ENCODE measurements around the gene ZNF526.

DNA sequence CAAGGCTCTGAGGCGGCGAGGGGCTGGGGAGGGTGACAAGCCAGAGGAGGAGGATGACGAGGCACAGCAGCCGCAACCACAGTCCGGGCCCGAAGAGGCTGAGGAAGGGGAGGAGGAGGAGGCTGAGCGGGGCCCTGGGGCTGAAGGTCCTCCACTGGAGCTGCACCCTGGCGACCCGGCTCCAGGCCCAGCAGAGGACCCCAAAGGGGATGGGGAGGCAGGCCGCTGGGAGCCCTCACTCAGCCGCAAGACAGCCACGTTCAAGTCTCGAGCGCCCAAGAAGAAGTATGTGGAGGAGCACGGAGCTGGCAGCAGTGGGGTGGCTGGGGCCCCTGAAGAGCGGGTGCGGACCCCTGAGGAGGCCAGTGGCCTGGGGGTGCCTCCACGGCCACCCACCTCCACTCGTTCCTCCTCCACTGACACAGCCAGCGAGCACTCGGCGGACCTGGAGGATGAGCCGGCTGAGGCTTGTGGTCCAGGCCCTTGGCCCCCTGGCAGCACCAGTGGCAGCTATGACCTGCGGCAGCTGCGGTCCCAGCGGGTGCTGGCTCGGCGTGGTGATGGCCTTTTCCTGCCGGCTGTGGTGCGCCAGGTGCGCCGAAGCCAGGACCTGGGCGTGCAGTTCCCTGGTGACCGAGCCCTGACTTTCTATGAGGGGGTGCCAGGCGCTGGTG is 51.9 kb downstream of the ZNF526 start:
- TF ChIP-seq JUND (IDR thresholded peaks at IDR 0.05) (no peak), FOXA2 (IDR thresholded peaks at IDR 0.05) (no peak), TAF1 (conservative IDR thresholded peaks at IDR 0.05) (no peak), GABPA (IDR thresholded peaks at IDR 0.05 in 1 of 2, conservative IDR thresholded peaks at IDR 0.05 in 1 of 2) (no peak), FOXA1 (IDR thresholded peaks at IDR 0.05) (no peak)
- TF ChIP-seq, protein P1, sequence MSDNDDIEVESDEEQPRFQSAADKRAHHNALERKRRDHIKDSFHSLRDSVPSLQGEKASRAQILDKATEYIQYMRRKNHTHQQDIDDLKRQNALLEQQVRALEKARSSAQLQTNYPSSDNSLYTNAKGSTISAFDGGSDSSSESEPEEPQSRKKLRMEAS (IDR thresholded peaks at IDR 0.05), result no peak
- TF ChIP-seq, protein P2, sequence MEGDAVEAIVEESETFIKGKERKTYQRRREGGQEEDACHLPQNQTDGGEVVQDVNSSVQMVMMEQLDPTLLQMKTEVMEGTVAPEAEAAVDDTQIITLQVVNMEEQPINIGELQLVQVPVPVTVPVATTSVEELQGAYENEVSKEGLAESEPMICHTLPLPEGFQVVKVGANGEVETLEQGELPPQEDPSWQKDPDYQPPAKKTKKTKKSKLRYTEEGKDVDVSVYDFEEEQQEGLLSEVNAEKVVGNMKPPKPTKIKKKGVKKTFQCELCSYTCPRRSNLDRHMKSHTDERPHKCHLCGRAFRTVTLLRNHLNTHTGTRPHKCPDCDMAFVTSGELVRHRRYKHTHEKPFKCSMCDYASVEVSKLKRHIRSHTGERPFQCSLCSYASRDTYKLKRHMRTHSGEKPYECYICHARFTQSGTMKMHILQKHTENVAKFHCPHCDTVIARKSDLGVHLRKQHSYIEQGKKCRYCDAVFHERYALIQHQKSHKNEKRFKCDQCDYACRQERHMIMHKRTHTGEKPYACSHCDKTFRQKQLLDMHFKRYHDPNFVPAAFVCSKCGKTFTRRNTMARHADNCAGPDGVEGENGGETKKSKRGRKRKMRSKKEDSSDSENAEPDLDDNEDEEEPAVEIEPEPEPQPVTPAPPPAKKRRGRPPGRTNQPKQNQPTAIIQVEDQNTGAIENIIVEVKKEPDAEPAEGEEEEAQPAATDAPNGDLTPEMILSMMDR (IDR thresholded peaks at IDR 0.05; ENCODE audit: low read depth, low read length, missing input control), result no peak
- TF ChIP-seq, protein P3, sequence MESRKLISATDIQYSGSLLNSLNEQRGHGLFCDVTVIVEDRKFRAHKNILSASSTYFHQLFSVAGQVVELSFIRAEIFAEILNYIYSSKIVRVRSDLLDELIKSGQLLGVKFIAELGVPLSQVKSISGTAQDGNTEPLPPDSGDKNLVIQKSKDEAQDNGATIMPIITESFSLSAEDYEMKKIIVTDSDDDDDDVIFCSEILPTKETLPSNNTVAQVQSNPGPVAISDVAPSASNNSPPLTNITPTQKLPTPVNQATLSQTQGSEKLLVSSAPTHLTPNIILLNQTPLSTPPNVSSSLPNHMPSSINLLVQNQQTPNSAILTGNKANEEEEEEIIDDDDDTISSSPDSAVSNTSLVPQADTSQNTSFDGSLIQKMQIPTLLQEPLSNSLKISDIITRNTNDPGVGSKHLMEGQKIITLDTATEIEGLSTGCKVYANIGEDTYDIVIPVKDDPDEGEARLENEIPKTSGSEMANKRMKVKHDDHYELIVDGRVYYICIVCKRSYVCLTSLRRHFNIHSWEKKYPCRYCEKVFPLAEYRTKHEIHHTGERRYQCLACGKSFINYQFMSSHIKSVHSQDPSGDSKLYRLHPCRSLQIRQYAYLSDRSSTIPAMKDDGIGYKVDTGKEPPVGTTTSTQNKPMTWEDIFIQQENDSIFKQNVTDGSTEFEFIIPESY (IDR thresholded peaks at IDR 0.05), result no peak
- TF ChIP-seq, protein P4, sequence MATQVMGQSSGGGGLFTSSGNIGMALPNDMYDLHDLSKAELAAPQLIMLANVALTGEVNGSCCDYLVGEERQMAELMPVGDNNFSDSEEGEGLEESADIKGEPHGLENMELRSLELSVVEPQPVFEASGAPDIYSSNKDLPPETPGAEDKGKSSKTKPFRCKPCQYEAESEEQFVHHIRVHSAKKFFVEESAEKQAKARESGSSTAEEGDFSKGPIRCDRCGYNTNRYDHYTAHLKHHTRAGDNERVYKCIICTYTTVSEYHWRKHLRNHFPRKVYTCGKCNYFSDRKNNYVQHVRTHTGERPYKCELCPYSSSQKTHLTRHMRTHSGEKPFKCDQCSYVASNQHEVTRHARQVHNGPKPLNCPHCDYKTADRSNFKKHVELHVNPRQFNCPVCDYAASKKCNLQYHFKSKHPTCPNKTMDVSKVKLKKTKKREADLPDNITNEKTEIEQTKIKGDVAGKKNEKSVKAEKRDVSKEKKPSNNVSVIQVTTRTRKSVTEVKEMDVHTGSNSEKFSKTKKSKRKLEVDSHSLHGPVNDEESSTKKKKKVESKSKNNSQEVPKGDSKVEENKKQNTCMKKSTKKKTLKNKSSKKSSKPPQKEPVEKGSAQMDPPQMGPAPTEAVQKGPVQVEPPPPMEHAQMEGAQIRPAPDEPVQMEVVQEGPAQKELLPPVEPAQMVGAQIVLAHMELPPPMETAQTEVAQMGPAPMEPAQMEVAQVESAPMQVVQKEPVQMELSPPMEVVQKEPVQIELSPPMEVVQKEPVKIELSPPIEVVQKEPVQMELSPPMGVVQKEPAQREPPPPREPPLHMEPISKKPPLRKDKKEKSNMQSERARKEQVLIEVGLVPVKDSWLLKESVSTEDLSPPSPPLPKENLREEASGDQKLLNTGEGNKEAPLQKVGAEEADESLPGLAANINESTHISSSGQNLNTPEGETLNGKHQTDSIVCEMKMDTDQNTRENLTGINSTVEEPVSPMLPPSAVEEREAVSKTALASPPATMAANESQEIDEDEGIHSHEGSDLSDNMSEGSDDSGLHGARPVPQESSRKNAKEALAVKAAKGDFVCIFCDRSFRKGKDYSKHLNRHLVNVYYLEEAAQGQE (IDR thresholded peaks at IDR 0.05), result no peak
